OCI-LY1 (cell line): ENCODE measurements around the gene RIPK4.

Experiments
- H2AFZ ChIP-seq: fragments of 200-600 bp; sonication (generic), shearing (Covaris generic); 2 replicates; pipeline ENCODE4 v1.6.0; 2014; ENCODE audit warnings: antibody characterized with exemption, mild to moderate bottlenecking, low read length
- H3F3A ChIP-seq: fragments of 200-600 bp; sonication (generic), shearing (Covaris generic); 2 replicates; pipeline ENCODE4 v1.6.0; 2014; ENCODE audit warnings: mild to moderate bottlenecking, antibody characterized with exemption, low read length, moderate library complexity; ENCODE audit not compliant: insufficient read depth
- H3K27ac ChIP-seq: fragments of 200-600 bp; sonication (generic); 2 replicates; pipeline ENCODE4 v1.5.1; 2014; ENCODE audit warnings: low read length, mixed run types, mild to moderate bottlenecking, low read depth; ENCODE audit not compliant: poor library complexity, severe bottlenecking
- H3K27me3 ChIP-seq: fragments of 200-600 bp; sonication (generic); 2 replicates; pipeline ENCODE4 v1.6.0; 2014; ENCODE audit warnings: antibody characterized with exemption, mild to moderate bottlenecking, low read length, moderate library complexity; ENCODE audit not compliant: insufficient read depth
- H3K36me3 ChIP-seq: fragments of 200-600 bp; sonication (generic); 2 replicates; pipeline ENCODE4 v1.6.1; 2014; ENCODE audit warnings: mild to moderate bottlenecking, antibody characterized with exemption, low read length, moderate library complexity, mixed read lengths; ENCODE audit not compliant: insufficient read depth
- H3K4me1 ChIP-seq: fragments of 200-600 bp; sonication (generic); 2 replicates; pipeline ENCODE4 v1.5.1; 2014; ENCODE audit warnings: mild to moderate bottlenecking, low read length, moderate library complexity; ENCODE audit not compliant: insufficient read depth, severe bottlenecking
- H3K4me2 ChIP-seq: fragments of 200-600 bp; sonication (generic), shearing (Covaris generic); 2 replicates; pipeline ENCODE4 v1.6.1; 2014; ENCODE audit warnings: low read length
- H3K4me3 ChIP-seq: fragments of 200-600 bp; sonication (generic); 2 replicates; pipeline ENCODE4 v1.5.1; 2014; ENCODE audit warnings: low read length, low read depth, mild to moderate bottlenecking, mixed read lengths; ENCODE audit not compliant: poor library complexity, severe bottlenecking
- H3K79me2 ChIP-seq: fragments of 200-600 bp; shearing (Covaris generic); 2 replicates; pipeline ENCODE4 v1.6.1; 2016; ENCODE audit warnings: mixed run types, low read length, mixed read lengths; ENCODE audit not compliant: insufficient read depth
- H3K9ac ChIP-seq: fragments of 200-600 bp; sonication (generic), shearing (Covaris generic); 2 replicates; pipeline ENCODE4 v1.6.1; 2014; ENCODE audit warnings: mild to moderate bottlenecking, low read length, mixed read lengths
- H3K9me2 ChIP-seq: fragments of 200-600 bp; sonication (generic), shearing (Covaris generic); 2 replicates; pipeline ENCODE4 v1.6.1; 2014; ENCODE audit warnings: low read depth, mild to moderate bottlenecking, low read length, mixed read lengths
- H3K9me3 ChIP-seq: fragments of 200-600 bp; shearing (Covaris generic); 2 replicates; pipeline ENCODE4 v1.6.1; 2014; ENCODE audit warnings: low read length, mixed read lengths
- H4K20me1 ChIP-seq: fragments of 200-600 bp; sonication (generic), shearing (Covaris generic); 2 replicates; pipeline ENCODE4 v1.6.0; 2016; ENCODE audit warnings: mild to moderate bottlenecking, low read length; ENCODE audit not compliant: insufficient read depth
- CTCF ChIP-seq: fragments of 200-600 bp; sonication (generic), shearing (Covaris generic); IDR thresholded peaks from 2 replicates; pipeline ENCODE4 v1.5.1; 2017; ENCODE audit warnings: mild to moderate bottlenecking, antibody characterized with exemption, low read length, moderate library complexity, mixed read lengths
- EZH2 ChIP-seq: fragments of 200-600 bp; sonication (generic), shearing (Covaris generic); IDR thresholded peaks from 2 replicates; pipeline ENCODE4 v1.8.0; 2017; ENCODE audit warnings: borderline replicate concordance, mixed run types, mild to moderate bottlenecking, antibody characterized with exemption, low read length, moderate library complexity, mixed read lengths

Gene RIPK4

GRCh38 chr21:41741253-41742072 lies 25.4 kb downstream of the RIPK4 start:
- H3K79me2 ChIP-seq: no peaks in the 10 kb centered on the region
- no peak overlapping the region for H3K9ac ChIP-seq
- no peak overlapping the region for H3K4me3 ChIP-seq
- no peak overlapping the region for H3K27ac ChIP-seq
- no peaks in the 10 kb centered on the region for H3K4me1 ChIP-seq
- no peaks in the 10 kb centered on the region for H3K9me2 ChIP-seq
- no peak overlapping the region for H2AFZ ChIP-seq
- H3K9me3 ChIP-seq: no peaks in the 10 kb centered on the region
- H4K20me1 ChIP-seq: no peaks in the 10 kb centered on the region
- H3K27me3 ChIP-seq: peaks cover 14% of the 10 kb centered on the region; the same call in 1 of the 2 replicates
- no peaks in the 10 kb centered on the region for H3F3A ChIP-seq
- TF ChIP-seq CTCF (no peak), EZH2 (no peak)
- H3K4me2 ChIP-seq: no peak overlapping the region
- H3K36me3 ChIP-seq: no peaks in the 10 kb centered on the region

- Histone ChIP-seq H3K9me3 (no peaks in the 10 kb centered on the region), H2AFZ (no peak overlapping the region), H3K4me1 (no peaks in the 10 kb centered on the region), H3F3A (no peaks in the 10 kb centered on the region), H3K27ac (no peak overlapping the region), H3K9ac (no peak overlapping the region), H3K79me2 (no peaks in the 10 kb centered on the region), H3K4me2 (no peak overlapping the region), H3K27me3 (peaks cover 14% of the 10 kb centered on the region; the same call in 1 of the 2 replicates), H3K9me2 (no peaks in the 10 kb centered on the region), H4K20me1 (no peaks in the 10 kb centered on the region), H3K36me3 (no peaks in the 10 kb centered on the region), H3K4me3 (no peak overlapping the region)
- no peak for TF ChIP-seq CTCF
- TF ChIP-seq EZH2: no peak
These were observed 26.1 kb downstream of the RIPK4 start for GRCh38 chr21:41740604-41741252.

GRCh38 chr21:41739936-41740335 lies 26.9 kb downstream of the RIPK4 start:
- Histone ChIP-seq H2AFZ (no peak overlapping the region), H3K4me3 (no peak overlapping the region), H4K20me1 (no peaks in the 10 kb centered on the region), H3K9me3 (no peaks in the 10 kb centered on the region), H3K36me3 (no peaks in the 10 kb centered on the region), H3K9me2 (no peaks in the 10 kb centered on the region), H3K27me3 (peaks cover 18% of the 10 kb centered on the region), H3K4me2 (no peak overlapping the region), H3K4me1 (no peaks in the 10 kb centered on the region), H3K9ac (no peak overlapping the region), H3K27ac (no peak overlapping the region), H3F3A (no peaks in the 10 kb centered on the region), H3K79me2 (no peaks in the 10 kb centered on the region)
- TF ChIP-seq CTCF: no peak
- no peak for TF ChIP-seq EZH2
